Measurements from ENCODE around the gene KIF27.
"Not testable (repeated sequence)": the region's sequence is repeated elsewhere in the genome, so short reads cannot be mapped to it uniquely, and the experiment has no call there.

The KIF27 gene, protein sequence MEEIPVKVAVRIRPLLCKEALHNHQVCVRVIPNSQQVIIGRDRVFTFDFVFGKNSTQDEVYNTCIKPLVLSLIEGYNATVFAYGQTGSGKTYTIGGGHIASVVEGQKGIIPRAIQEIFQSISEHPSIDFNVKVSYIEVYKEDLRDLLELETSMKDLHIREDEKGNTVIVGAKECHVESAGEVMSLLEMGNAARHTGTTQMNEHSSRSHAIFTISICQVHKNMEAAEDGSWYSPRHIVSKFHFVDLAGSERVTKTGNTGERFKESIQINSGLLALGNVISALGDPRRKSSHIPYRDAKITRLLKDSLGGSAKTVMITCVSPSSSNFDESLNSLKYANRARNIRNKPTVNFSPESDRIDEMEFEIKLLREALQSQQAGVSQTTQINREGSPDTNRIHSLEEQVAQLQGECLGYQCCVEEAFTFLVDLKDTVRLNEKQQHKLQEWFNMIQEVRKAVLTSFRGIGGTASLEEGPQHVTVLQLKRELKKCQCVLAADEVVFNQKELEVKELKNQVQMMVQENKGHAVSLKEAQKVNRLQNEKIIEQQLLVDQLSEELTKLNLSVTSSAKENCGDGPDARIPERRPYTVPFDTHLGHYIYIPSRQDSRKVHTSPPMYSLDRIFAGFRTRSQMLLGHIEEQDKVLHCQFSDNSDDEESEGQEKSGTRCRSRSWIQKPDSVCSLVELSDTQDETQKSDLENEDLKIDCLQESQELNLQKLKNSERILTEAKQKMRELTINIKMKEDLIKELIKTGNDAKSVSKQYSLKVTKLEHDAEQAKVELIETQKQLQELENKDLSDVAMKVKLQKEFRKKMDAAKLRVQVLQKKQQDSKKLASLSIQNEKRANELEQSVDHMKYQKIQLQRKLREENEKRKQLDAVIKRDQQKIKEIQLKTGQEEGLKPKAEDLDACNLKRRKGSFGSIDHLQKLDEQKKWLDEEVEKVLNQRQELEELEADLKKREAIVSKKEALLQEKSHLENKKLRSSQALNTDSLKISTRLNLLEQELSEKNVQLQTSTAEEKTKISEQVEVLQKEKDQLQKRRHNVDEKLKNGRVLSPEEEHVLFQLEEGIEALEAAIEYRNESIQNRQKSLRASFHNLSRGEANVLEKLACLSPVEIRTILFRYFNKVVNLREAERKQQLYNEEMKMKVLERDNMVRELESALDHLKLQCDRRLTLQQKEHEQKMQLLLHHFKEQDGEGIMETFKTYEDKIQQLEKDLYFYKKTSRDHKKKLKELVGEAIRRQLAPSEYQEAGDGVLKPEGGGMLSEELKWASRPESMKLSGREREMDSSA (N-terminal part only)

DNA sequence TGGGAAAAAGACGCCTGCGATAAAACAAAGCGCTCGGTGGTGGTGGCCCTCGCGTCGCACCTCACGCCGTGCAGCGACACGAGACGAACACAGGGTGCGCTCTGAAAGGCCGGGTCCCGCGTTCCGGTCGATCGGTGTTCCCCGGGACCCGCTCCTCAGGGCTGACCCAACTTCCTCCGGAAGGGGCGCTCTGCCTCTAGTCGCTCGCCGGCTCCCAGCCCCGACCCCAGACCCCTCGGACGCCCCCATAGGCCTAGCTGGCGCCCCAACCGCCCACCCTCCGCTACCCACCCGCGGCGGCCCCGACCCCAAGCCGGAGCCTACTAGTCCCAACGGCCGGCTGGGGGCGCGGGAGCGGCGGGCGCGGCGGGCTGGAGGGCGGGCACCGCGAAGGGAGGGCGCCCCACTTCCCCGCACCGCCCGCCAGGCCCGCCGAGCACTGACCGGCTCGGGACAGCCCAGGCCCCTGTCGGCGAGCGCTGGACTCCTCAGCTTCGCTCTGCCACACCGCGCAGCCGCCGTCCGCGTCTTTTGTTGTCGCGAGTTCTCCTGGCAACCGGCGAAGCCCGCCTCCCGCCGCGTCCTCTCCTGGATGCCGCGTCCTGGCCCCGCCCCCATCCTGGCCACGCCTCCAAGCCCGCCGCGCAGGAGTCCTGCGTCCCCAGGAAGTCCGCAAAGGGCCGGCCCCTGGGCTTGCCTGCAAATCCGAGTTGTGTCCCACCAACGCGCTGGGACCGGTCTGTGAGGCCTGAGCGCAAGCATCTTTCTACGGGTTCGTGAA is at the start of gene KIF27:
Gene KIF27 (minus strand): TSS at position 506 of the 781 bp plus-strand sequence. CDS start 5,841 bp downstream, outside the sequence.
- no peaks in the 10 kb centered on the region for H3K9me3 Mint-ChIP-seq
- H3K27ac Mint-ChIP-seq: peak within 1 kb of the TSS; percentile 91
- H3K4me1 Mint-ChIP-seq: peaks cover 18% of the 10 kb centered on the region
- H3K4me3 Mint-ChIP-seq: peak within 1 kb of the TSS; percentile 88
- no peaks in the 10 kb centered on the region for H3K27me3 Mint-ChIP-seq
- peak; percentile 96 for ATAC-seq
- H3K36me3 Mint-ChIP-seq: no peaks in the 10 kb centered on the region

DNA sequence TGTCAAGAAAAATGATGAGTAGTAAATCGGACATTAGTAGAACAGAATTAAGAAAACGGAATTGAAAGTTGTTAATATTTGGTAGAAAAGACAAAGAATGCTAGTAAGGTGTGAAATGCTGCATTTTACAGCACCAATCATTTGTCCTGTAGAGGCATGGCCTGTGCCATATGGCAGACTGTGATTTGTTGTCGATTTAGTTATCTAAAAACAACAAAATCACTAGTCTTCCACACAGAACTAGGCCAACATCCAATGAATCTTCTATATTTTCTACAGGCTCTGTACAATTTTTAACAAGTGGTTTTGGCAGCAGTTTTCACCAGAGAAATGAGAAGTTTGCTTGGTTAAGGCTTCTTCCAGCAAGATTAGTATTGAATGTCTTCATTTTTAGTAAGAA is 48.4 kb upstream of the KIF27 start:
- Mint-ChIP-seq H3K9me3 (no peaks in the 10 kb centered on the region), H3K4me3 (no peak overlapping the region), H3K36me3 (peaks cover 66% of the 10 kb centered on the region), H3K27me3 (no peaks in the 10 kb centered on the region), H3K27ac (no peak overlapping the region), H3K4me1 (peaks cover 13% of the 10 kb centered on the region)
- no peak for ATAC-seq

DNA sequence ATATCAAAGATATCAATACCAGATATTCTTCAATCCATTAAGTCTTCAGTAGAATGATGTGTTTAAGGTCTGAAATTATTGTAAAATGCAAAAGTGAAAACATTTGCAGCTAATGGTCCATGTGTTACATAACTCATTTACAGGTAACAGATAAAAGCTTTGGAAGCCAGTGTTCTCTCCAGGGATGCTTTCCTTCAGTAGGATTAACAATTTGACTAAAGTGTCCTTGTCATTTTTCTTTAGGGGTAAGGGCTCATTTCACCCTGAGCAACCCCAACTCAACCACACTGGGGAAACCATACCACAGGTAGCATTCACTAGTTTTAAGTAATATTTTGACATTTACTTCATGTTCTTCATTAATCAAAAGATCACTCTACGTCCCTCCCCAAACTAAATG is 45.8 kb upstream of the KIF27 start:
- no peak for ATAC-seq
- no peaks in the 10 kb centered on the region for H3K27me3 Mint-ChIP-seq
- H3K4me1 Mint-ChIP-seq: peaks cover 8% of the 10 kb centered on the region
- H3K9me3 Mint-ChIP-seq: no peaks in the 10 kb centered on the region
- no peak overlapping the region for H3K4me3 Mint-ChIP-seq
- no peak overlapping the region for H3K27ac Mint-ChIP-seq
- peaks cover 47% of the 10 kb centered on the region for H3K36me3 Mint-ChIP-seq

DNA sequence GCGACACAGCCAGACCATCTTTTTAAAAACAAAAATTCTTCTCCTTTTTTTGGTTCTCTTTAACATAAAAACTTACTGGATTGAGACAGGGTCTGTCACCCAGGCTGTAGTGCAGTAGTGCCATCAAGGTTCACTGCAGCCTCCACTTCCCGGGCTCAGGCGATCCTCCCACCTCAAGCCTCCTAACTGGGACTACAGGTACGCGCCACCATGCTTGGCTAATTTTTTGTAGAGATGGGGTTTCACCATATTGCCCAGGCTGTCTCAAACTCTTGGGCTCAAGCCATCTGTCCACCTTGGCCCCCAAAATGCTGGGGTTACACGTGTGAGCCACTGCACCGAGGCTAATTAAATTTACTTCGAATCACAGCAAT is 45.0 kb upstream of the KIF27 start:
- Mint-ChIP-seq H3K27me3 (no peaks in the 10 kb centered on the region), H3K9me3 (no peaks in the 10 kb centered on the region), H3K36me3 (peaks cover 39% of the 10 kb centered on the region), H3K27ac (peak overlapping the region; percentile 69), H3K4me3 (no peak overlapping the region), H3K4me1 (peaks cover 8% of the 10 kb centered on the region)
- no peak for ATAC-seq

DNA sequence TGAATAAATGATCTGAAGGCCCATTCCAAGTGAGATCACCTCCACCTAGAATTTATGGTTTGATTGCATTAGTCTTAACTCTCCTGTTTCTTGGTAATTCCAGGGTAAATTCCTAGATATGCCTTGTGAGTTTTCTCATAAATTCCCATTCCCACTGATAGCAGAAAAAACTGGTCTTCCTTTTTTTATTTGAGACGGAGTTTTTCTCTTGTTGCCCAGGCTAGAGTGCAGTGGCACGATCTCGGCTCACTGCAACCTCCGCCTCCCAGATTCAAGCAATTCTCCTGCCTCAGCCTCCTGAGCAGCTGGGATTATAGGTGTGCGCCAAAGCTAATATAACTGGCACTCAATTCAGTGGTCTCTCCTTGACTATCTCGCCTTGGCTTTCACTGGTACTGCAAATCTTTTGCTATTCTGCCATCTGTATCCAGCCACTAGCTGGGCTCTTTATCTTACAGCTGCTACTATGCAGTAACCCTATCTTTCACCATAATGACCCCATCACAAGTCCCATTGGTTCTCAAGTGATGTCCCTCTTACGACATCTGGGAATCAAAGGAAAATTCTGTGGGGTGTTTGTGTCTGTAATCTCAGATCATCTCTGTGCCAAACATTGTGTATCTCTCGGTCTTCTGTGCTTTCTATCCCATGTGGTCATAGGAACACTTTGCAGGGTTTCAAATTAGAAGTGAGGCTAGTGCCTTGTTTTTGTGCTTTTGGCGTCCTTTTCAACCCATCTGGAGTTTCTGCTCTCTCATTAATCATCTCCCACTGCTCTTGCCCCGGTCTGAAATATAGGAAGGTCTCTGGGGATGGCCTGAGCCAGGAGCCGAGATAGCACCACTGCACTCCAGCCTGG is 44.3 kb upstream of the KIF27 start:
- ATAC-seq: no peak
- H3K27me3 Mint-ChIP-seq: no peaks in the 10 kb centered on the region
- peaks cover 8% of the 10 kb centered on the region for H3K4me1 Mint-ChIP-seq
- H3K36me3 Mint-ChIP-seq: peaks cover 33% of the 10 kb centered on the region
- H3K9me3 Mint-ChIP-seq: no peaks in the 10 kb centered on the region
- H3K27ac Mint-ChIP-seq: peak overlapping the region; percentile 69
- H3K4me3 Mint-ChIP-seq: no peak overlapping the region

DNA sequence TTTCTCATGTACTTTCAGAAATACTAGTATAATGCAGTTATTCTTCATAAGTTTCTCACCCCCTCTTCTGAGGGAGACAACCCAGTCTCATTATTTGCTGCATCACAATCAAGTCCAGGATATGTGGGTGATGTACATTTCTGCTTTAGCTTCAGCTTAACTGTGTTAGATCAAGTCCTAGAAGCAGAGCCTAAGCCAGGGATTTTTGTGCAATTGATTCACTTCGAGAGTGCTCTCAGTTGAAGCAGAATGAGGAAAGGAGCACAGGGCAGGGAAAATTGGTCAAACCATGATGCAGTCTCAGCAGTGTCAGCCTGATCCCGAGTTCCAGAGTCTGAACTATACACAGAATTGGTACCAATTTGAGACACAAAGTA is 43.7 kb upstream of the KIF27 start:
- no peak for ATAC-seq
- Mint-ChIP-seq H3K36me3 (peaks cover 26% of the 10 kb centered on the region), H3K27ac (no peak overlapping the region), H3K9me3 (no peaks in the 10 kb centered on the region), H3K4me1 (peaks cover 8% of the 10 kb centered on the region), H3K4me3 (no peak overlapping the region), H3K27me3 (no peaks in the 10 kb centered on the region)

DNA sequence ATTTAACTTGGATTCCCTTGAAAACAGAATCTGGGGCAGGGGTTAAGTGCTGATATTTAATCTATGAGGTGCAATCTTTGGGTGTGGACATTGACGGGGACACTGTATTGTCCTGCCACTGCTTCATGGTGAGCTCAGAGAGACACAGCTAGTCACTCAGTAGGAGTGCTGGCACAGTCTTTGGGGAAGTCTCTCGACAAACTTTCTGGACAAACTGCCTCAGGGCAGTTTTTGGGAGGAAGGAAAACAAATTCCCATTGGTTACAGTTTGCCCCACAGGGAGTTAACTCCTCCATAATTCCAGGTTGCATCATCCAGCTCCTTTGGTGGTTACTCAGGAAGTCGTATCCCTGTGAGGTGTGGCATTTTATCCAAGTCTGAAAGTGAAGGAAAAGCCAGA is 40.9 kb upstream of the KIF27 start:
- H3K9me3 Mint-ChIP-seq: no peaks in the 10 kb centered on the region
- H3K4me3 Mint-ChIP-seq: no peak overlapping the region
- H3K27me3 Mint-ChIP-seq: no peaks in the 10 kb centered on the region
- no peak overlapping the region for H3K27ac Mint-ChIP-seq
- no peak for ATAC-seq
- H3K4me1 Mint-ChIP-seq: peaks cover 9% of the 10 kb centered on the region
- H3K36me3 Mint-ChIP-seq: peaks cover 6% of the 10 kb centered on the region

DNA sequence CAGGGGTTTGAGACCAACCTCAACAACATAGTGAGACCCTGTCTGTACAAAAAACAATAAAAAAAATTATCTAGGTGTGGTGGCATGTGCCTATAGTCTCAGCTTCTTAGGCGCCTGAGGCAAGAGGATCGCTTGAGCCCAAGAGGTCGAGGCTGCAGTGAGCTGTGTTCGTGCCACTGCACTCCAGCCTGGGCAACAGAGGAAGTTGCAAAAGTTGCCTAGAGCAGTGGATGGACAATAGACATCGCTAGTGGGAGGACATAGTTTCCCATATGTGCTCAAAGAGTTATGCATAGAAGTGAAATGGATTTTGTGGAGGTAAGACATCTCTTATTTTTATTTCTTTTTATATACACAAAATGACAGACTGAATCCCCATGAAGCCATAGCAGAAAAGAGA is 39.8 kb upstream of the KIF27 start:
- Mint-ChIP-seq H3K9me3 (no peaks in the 10 kb centered on the region), H3K27ac (no peak overlapping the region), H3K36me3 (no peaks in the 10 kb centered on the region), H3K4me1 (peaks cover 18% of the 10 kb centered on the region), H3K27me3 (no peaks in the 10 kb centered on the region), H3K4me3 (no peak overlapping the region)
- ATAC-seq: no peak

DNA sequence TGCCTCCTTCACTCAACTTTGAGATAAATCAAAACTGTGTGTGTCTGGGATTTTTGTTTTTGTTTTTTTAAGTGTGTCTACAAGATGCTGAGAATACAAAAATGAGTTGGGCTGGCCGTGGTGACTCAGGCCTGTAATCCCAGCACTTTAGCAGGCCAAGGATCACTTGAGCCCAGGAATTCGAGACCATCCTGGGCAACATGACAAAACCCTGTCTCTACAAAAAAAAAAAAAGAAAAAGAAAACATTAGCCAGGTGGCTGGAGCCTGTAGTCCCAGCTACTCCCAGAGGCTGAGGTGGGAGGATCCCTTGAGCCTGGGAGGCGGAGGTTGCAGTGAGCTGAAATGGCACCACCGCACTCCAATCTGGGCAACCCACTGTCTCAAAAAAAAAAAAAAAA is 37.8 kb upstream of the KIF27 start:
- H3K9me3 Mint-ChIP-seq: no peaks in the 10 kb centered on the region
- H3K36me3 Mint-ChIP-seq: no peaks in the 10 kb centered on the region
- no peak overlapping the region for H3K27ac Mint-ChIP-seq
- peaks cover 19% of the 10 kb centered on the region for H3K4me1 Mint-ChIP-seq
- no peak overlapping the region for H3K4me3 Mint-ChIP-seq
- ATAC-seq: no peak
- H3K27me3 Mint-ChIP-seq: no peaks in the 10 kb centered on the region

DNA sequence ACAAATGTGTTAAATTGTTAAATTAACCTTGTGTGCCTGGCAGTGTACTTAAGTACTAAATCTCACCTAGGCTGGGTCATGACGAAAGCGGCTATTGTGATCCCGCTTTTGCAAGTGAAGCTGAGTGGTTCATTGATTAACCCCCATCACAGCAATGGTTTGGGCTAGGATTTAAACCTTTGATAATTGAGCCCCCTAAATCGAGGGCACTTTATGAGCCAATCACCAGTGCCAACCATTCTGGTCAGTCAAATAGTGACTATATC is 35.9 kb upstream of the KIF27 start:
- peak overlapping the region; percentile 99 for H3K27ac Mint-ChIP-seq
- peak overlapping the region; percentile 96 for H3K4me3 Mint-ChIP-seq
- no peaks in the 10 kb centered on the region for H3K36me3 Mint-ChIP-seq
- no peak for ATAC-seq
- H3K4me1 Mint-ChIP-seq: peaks cover 19% of the 10 kb centered on the region
- H3K27me3 Mint-ChIP-seq: no peaks in the 10 kb centered on the region
- H3K9me3 Mint-ChIP-seq: no peaks in the 10 kb centered on the region

DNA sequence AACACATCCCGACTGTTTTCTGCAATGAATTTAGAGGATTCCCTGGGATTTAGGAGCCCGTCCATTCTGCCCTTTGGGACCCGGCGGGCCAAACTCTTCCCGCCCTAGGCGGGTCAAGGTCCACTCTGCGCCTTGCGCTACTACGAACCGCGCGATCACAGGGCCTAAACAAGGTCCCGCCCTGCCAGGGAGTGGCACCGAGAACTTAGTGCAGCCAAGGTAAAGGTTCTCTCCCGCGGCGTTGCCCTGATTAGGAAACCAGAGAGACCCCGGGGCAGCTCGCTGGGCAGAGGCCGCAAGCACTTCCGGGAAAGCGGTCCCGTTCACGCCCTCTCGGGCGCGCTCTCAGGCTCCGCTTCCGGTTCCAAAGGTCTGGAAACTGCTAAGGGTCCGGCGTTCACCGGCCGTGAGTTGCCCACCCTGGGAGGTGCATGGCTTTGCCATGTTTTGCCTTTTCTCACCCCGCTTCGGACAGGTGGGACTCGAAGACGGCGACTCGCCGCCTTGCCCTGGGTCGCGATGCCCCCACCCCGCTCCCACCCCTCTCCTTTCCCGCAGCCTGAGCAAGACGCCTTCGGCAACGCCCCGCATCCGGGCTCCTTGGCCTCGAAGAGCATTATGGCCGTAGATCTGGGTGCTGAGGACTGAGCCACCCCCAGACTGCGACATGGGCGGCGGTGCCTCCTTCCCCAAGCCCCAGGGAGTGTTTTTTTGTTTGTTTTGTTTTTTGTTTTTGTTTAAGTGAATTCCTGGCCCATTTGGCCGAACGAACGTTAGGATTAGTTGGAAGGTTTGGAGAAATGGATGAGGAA is 35.4 kb upstream of the KIF27 start:
- ATAC-seq: peak; percentile 84
- no peaks in the 10 kb centered on the region for H3K36me3 Mint-ChIP-seq
- peaks cover 19% of the 10 kb centered on the region for H3K4me1 Mint-ChIP-seq
- H3K9me3 Mint-ChIP-seq: no peaks in the 10 kb centered on the region
- H3K4me3 Mint-ChIP-seq: peak overlapping the region; percentile 96
- no peaks in the 10 kb centered on the region for H3K27me3 Mint-ChIP-seq
- peak overlapping the region; percentile 99 for H3K27ac Mint-ChIP-seq

DNA sequence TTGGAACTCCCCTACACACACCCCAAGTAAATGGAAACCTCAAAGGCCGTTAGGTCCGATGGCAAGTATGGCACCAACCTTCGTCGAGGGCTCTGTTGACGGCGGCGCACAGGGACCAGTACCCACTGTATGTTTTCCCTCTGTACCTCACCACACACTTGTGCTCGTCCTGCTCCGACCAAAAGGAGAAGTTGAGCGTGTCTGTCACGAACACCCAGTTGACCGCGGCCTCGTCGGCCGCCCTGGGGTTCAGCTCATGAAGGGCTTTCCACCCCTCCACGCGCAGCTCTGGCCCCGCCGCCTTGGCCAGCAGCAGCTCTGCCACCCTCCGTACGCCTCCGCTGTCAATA is 34.8 kb upstream of the KIF27 start:
- no peaks in the 10 kb centered on the region for H3K9me3 Mint-ChIP-seq
- H3K27me3 Mint-ChIP-seq: no peaks in the 10 kb centered on the region
- H3K36me3 Mint-ChIP-seq: no peaks in the 10 kb centered on the region
- H3K27ac Mint-ChIP-seq: peak overlapping the region; percentile 99
- H3K4me1 Mint-ChIP-seq: peaks cover 19% of the 10 kb centered on the region
- H3K4me3 Mint-ChIP-seq: peak overlapping the region; percentile 96
- ATAC-seq: peak; percentile 93

DNA sequence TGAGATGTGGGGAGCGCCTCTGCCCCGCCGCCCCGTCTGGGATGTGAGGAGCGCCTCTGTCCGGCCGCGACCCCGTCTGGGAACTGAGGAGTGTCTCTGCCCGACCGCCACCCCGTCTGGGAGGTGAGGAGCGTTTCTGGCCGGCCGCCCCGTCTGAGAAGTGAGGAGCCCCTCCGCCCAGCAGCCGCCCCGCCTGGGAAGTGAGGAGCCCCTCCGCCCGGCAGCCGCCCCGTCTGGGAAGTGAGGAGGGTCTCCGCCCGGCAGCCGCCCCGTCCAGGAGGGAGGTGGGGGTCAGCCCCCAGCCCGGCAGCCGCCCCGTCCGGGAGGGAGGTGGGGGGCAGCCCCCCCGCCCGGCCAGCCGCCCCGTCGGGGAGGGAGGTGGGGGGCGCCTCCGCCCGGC is 26.9 kb upstream of the KIF27 start:
- not testable (repeated sequence) for ATAC-seq, H3K27ac Mint-ChIP-seq, H3K4me3 Mint-ChIP-seq, H3K27me3 Mint-ChIP-seq, H3K4me1 Mint-ChIP-seq, H3K9me3 Mint-ChIP-seq
- H3K36me3 Mint-ChIP-seq: peaks cover 31% of the 10 kb centered on the region
